GM18508 (cell line): Measurements from ENCODE around the gene OBSCN.

ENCODE experiments used
- ATAC-seq: cut with Tn5 transposase; IDR thresholded peaks from one replicate; pipeline ENCODE4 v1.9.1; 2021; ENCODE audit warnings: moderate number of reproducible peaks; ENCODE audit not compliant: insufficient read depth, unreplicated experiment

Gene OBSCN

GRCh38 chr1:228371741-228372182, 163.9 kb downstream of the OBSCN start:
- no peak for ATAC-seq

GRCh38 chr1:228372183-228373003, 164.5 kb downstream of the OBSCN start:
- no peak for ATAC-seq

GRCh38 chr1:228373004-228373680, 165.3 kb downstream of the OBSCN start:
- no peak for ATAC-seq

- ATAC-seq = no peak
Measured at GRCh38 chr1:228373681-228374571, 166.1 kb downstream of the OBSCN start.

GRCh38 chr1:228374711-228375577, 167.1 kb downstream of the OBSCN start:
- ATAC-seq = no peak

GRCh38 chr1:228375578-228376261, 167.9 kb downstream of the OBSCN start:
- ATAC-seq = no peak

- ATAC-seq = no peak
Measured at GRCh38 chr1:228376262-228376628, 168.4 kb downstream of the OBSCN start.

GRCh38 chr1:228376651-228377631, 169.1 kb downstream of the OBSCN start:
- ATAC-seq = no peak

GRCh38 chr1:228377664-228378089, 169.8 kb downstream of the OBSCN start:
- ATAC-seq = no peak

GRCh38 chr1:228378090-228378872, 170.4 kb downstream of the OBSCN start:
- no peak for ATAC-seq

GRCh38 chr1:228378873-228379460, 171.1 kb downstream of the OBSCN start:
- ATAC-seq = no peak

- ATAC-seq = no peak
Measured at GRCh38 chr1:228379666-228380065, 171.8 kb downstream of the OBSCN start.

- ATAC-seq = no peak
Measured at GRCh38 chr1:228381356-228381755, 173.5 kb downstream of the OBSCN start.

- no peak for ATAC-seq
Measured at GRCh38 chr1:228383773-228384172, 175.9 kb downstream of the OBSCN start.

- ATAC-seq = no peak
Measured at GRCh38 chr1:228385232-228385631, 177.4 kb downstream of the OBSCN start.

- no peak for ATAC-seq
Measured at GRCh38 chr1:228387321-228387720, 179.5 kb downstream of the OBSCN start.

- no peak for ATAC-seq
Measured at GRCh38 chr1:228390649-228391048, 182.8 kb downstream of the OBSCN start.
